OCI-LY7 (cell line): ENCODE measurements around the gene WIPF2.
"Not testable (repeated sequence)": the region's sequence is repeated elsewhere in the genome, so short reads cannot be mapped to it uniquely, and the experiment has no call there.

Experiments used
- EZH2phosphoT487 ChIP-seq: fragments of 200-600 bp; sonication (generic); IDR thresholded peaks from 2 replicates; pipeline ENCODE4 v1.6.1; 2018; ENCODE audit warnings: low read depth, borderline replicate concordance, mild to moderate bottlenecking, mixed run types, antibody characterized with exemption, low read length, moderate library complexity, mixed read lengths
- TF ChIP-seq, protein P1 (sequence below): fragments of 200-600 bp; sonication (generic); conservative IDR thresholded peaks from 2 replicates; pipeline ENCODE4 v1.5.1; 2014; ENCODE audit warnings: mild to moderate bottlenecking, antibody characterized with exemption, low read length, moderate library complexity, mixed read lengths

DNA sequence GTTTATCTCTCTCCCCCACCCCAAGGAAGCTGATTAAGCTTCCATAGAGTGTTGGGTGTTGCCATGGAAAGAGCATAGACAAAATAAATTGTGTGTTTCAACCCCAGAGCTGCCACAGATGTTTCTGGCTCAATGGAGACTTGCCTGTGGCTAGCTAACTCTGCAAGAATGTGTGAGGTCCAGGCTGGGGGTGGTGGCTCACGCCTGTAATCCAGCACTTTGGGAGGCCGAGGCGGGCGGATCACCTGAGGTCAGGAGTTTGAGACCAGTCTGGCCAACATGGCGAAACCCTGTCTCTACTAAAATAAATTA, 85.4 kb downstream of the WIPF2 start:
- TF ChIP-seq, protein P1, sequence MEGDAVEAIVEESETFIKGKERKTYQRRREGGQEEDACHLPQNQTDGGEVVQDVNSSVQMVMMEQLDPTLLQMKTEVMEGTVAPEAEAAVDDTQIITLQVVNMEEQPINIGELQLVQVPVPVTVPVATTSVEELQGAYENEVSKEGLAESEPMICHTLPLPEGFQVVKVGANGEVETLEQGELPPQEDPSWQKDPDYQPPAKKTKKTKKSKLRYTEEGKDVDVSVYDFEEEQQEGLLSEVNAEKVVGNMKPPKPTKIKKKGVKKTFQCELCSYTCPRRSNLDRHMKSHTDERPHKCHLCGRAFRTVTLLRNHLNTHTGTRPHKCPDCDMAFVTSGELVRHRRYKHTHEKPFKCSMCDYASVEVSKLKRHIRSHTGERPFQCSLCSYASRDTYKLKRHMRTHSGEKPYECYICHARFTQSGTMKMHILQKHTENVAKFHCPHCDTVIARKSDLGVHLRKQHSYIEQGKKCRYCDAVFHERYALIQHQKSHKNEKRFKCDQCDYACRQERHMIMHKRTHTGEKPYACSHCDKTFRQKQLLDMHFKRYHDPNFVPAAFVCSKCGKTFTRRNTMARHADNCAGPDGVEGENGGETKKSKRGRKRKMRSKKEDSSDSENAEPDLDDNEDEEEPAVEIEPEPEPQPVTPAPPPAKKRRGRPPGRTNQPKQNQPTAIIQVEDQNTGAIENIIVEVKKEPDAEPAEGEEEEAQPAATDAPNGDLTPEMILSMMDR: not testable (repeated sequence)
- not testable (repeated sequence) for TF ChIP-seq EZH2phosphoT487
